Left lobe of liver (tissue), 2 donors: ENCODE measurements around the gene UPK1A. TPM values are rescaled to one million over a fixed set of nuclear protein-coding genes. Genes with fewer than 3 reads are reported as not detected.
A peak's percentile ranks its signal among the peaks of the same experiment; 100 is the strongest.
"Not testable (repeated sequence)": the region's sequence is repeated elsewhere in the genome, so short reads cannot be mapped to it uniquely, and the experiment has no call there.

Experiments used
- ATAC-seq: fragments of 200-7000 bp; cut with Tn5 transposase; one replicate; pipeline ENCODE4 v1.9.1; 2020; ENCODE audit warnings: mild to moderate bottlenecking, moderate library complexity
- DNase-seq: peaks from one replicate; pipeline ENCODE4 v3.0.0-alpha.2; 2020; ENCODE audit warnings: low spot score
- total RNA-seq: library from RNA; stranded (reverse); gene quantifications from one replicate; pipeline ENCODE4 v1.2.1, GENCODE V29; 2021
- donor health status: DM: no; HTN: no; CAD: no; lungs with moderate emphysema.
- donor health status: DM: no; HTN: yes; CAD: no.

UPK1A gene
- total RNA-seq, 1 donor from 2014 or later = not detected

DNA sequence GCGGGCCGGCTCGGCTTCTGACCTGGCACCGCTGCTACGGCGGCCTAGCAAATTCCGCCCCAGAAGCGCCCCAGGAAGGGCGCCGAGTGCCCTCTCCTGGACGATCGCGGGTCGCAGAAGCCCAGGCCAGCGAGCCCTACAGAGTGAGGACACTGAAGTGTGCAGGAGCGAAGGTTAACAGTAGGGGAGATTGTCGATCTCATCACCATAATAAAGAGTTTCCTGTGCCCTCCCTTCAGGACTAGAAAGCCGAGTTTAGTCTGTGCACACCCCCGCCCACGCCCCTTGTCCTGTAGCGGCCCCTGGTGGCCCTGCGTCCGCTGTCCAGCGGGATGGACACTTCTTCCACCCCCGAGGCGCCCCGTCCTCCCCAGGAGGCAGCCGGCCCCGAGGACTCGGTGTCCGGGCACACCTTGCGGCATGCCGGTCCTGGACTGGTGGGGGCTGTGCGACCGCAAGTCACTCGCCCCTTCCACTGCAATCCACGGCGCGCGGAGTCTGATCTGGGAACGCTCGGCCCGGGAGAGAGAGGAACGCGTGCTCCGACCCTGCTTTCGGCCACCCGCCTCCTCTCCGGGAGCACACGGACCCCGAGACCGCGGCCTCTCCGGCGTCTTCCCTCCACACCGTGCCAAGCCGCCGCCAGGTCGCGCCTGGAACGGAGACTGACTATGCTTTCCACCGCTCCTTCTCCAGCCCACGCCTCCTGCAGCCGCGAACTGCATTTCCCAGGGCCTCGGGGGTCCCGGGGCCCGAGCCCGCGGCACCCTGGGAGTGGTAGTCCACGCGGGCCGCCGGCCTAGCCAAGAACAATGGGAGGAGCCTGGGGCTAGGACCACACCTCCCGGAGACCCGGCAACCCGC, 50.7 kb downstream of the UPK1A start:
- ATAC-seq (peak; percentile 85), DNase-seq (peak; percentile 97)

DNA sequence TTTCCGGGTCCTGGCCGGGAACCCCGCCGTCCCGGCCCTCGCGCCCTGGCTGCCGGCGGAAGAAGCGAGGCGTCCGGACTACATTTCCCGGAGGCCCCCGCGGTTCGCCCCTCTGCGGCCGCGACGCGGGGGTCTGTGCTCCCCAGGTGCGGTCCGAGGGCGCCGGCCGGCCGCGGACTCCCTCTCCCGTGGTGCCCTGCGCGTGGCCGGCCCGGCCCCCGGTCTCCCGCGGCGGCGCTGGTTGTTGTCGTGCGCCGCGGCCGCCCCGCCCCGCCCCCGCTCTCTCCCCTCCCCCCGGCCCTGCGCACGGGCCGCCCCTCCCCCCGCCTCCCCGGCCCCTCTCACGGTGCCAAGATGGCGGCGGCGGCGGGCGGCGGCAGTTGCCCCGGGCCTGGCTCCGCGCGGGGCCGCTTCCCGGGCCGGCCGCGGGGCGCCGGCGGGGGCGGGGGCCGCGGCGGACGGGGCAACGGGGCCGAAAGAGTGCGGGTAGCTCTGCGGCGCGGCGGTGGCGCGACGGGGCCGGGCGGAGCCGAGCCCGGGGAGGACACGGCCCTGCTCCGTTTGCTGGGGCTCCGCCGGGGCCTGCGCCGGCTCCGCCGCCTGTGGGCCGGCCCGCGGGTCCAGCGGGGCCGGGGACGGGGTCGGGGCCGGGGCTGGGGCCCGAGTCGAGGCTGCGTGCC, 51.5 kb downstream of the UPK1A start, which contains the start of gene KMT2B:
KMT2B (plus strand) TSS at position 339 of the 680 bp plus-strand sequence; CDS start at position 355, 16 bp downstream.
- DNase-seq (no peak), ATAC-seq (peak; percentile 67)

DNA sequence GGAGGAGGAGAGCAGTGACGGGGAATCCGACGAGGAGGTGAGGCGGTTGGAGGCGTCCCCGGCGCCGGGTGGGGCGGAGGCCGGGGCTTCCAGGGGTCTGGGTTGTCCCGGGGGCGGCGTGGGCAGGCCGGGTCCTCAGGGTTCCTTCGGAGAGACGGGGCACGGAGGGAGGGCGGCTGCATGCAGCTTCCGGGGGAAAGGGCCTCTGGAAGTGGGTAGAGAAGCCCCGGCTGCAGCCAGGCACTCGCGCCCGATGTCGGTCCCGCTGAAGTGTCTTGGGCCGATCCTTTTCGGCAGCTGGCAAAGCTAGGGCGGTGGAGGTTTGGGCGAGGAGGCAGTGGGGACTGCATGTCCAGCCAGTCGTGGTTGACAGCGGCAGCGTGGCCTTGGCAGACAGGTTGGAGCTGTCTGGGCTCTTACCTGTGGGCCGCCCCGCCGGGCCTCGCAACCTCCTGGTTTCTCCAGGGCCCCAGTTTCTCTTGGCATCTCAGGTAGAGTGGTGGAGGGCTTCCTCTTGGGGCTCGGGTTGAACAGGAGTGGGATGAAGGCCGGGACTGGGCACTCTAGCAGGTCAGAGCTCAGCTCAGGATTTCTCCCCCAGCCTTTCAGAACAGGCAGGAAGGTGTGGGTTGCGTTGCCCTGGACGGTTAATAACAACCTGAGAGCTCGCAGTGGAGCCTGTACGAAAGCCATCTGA, 52.2 kb downstream of the UPK1A start:
- DNase-seq = peak; percentile 61
- ATAC-seq = no peak

DNA sequence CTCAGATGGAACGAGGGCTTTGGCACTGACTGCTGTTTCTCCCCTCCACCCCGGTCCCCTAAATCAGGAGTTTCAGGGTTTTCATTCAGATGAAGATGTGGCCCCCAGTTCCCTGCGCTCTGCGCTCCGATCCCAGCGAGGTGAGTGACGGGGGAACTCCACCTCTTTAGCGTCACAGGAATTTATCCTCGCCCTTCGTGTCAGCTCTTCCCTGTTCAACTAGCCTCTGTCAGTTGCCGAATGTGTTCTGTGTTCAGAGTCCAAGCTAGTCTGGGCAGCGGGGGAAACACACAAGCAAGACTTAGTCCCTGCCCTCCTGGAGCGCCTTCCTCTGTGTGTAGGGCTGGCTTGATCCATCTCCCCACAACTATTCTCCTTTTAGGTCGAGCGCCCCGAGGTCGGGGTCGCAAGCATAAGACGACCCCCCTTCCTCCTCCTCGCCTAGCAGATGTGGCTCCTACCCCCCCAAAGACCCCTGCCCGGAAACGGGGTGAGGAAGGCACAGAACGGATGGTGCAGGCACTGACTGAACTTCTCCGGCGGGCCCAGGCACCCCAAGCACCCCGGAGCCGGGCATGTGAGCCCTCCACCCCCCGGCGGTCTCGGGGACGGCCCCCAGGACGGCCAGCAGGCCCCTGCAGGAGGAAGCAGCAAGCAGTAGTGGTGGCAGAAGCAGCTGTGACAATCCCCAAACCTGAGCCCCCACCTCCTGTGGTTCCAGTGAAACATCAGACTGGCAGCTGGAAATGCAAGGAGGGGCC, 53.3 kb downstream of the UPK1A start:
- ATAC-seq = peak; percentile 5
- DNase-seq = peak; percentile 55

DNA sequence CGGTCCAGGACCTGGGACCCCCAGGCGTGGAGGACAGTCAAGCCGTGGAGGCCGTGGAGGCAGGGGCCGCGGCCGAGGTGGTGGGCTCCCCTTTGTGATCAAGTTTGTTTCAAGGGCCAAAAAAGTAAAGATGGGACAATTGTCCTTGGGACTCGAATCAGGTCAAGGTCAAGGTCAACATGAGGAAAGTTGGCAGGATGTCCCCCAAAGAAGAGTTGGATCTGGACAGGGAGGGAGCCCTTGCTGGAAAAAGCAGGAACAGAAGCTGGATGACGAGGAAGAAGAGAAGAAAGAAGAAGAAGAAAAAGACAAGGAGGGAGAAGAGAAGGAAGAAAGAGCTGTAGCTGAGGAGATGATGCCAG, 53.8 kb downstream of the UPK1A start:
- ATAC-seq (no peak), DNase-seq (no peak)

DNA sequence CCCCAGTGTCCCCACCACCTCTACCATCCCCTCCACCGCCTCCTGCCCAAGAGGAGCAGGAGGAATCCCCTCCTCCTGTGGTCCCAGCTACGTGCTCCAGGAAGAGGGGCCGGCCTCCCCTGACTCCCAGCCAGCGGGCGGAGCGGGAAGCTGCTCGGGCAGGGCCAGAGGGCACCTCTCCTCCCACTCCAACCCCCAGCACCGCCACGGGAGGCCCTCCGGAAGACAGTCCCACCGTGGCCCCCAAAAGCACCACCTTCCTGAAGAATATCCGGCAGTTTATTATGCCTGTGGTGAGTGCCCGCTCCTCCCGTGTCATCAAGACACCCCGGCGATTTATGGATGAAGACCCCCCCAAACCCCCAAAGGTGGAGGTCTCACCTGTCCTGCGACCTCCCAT, 54.3 kb downstream of the UPK1A start:
- ATAC-seq = no peak
- DNase-seq = no peak

DNA sequence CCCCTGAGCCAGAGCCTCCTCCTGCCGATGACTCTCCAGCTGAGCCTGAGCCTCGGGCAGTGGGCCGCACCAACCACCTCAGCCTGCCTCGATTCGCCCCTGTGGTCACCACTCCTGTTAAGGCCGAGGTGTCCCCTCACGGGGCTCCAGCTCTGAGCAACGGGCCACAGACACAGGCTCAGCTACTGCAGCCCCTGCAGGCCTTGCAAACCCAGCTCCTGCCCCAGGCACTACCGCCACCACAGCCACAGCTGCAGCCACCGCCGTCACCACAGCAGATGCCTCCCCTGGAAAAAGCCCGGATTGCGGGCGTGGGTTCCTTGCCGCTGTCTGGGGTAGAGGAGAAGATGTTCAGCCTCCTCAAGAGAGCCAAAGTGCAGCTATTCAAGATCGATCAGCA, 55.1 kb downstream of the UPK1A start:
- DNase-seq = no peak

DNA sequence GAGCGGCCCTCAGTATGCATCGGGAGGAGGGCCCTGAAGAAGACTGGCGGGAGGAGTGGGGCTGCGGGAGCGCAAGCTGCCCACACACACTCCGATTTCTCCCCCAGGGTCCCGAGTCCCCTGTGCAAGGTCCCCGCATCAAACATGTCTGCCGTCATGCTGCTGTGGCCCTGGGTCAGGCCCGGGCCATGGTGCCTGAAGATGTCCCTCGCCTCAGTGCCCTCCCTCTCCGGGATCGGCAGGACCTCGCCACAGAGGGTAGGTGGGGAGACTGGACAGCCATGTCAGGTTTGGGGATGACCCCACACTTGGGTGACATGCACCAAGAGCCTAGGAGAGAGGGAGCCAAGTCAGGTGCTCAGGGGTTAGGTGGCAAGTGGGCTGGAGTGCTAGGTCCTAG, 56.1 kb downstream of the UPK1A start:
- no peak for DNase-seq
- no peak for ATAC-seq

More for the DNA sequence above, 55.1 kb downstream of the UPK1A start:
- ATAC-seq = no peak

DNA sequence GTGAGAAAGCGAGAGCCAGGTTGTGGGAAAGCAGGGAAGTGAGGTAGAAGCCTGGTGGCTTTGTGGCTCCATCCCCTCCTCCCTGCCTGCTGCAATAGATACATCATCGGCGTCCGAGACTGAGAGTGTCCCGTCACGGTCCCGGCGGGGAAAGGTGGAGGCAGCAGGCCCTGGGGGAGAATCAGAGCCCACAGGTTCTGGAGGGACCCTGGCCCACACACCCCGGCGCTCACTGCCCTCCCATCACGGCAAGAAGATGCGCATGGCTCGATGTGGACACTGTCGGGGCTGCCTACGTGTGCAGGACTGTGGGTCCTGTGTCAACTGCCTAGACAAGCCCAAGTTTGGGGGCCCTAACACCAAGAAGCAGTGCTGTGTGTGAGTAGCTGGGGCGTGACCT, 56.6 kb downstream of the UPK1A start:
- ATAC-seq = no peak
- no peak for DNase-seq

DNA sequence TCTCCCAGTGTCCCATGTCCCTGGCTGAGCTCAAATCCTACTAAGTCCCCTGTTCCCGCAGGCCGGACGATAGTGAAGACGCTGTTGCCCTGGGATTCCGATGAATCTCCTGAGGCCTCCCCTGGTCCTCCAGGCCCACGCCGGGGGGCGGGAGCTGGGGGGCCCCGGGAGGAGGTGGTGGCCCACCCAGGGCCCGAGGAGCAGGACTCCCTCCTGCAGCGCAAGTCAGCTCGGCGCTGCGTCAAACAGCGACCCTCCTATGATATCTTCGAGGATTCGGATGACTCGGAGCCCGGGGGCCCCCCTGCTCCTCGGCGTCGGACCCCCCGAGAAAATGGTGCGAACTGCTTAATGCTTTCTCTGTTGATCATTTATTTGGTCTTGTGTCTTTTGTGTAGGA, 57.4 kb downstream of the UPK1A start:
- ATAC-seq (no peak), DNase-seq (no peak)

DNA sequence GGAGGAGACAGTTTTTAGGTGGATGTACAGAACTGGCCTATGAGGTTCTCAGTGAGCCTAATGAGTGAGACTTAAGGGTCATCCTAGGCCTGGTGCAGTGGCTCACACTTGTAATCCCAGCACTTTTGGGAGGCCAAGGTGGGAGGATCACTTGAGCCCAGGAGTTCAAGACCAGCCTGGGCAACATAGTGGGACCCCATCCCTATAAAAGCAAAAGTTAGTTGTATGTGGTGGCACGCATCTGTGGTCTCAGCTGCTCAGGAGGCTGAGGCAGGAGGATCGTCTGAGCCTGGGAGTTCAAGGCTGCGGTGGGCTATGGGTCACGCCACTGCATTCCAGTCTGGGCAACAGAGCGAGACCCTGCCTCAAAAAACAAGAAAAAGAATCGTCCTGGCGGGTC, 57.8 kb downstream of the UPK1A start:
- not testable (repeated sequence) for DNase-seq

DNA sequence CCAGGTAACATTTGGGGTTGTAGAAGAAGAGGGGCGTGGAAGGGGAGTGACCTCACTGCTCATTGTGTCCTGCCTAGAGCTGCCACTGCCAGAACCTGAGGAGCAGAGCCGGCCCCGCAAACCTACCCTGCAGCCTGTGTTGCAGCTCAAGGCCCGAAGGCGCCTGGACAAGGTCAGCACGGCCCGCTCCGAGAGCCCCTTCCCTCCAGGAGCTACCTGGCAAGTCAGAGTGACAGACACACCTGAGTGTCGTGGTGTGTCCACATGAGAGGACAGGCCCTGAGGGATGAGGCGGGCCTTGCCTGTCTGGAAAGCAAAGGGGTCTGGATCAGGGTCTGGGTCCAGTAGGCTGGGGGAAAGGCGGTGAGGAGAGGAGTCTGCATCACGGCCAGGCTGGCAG, 58.2 kb downstream of the UPK1A start:
- ATAC-seq = no peak
- no peak for DNase-seq

More for the DNA sequence above, 57.8 kb downstream of the UPK1A start:
- not testable (repeated sequence) for ATAC-seq

DNA sequence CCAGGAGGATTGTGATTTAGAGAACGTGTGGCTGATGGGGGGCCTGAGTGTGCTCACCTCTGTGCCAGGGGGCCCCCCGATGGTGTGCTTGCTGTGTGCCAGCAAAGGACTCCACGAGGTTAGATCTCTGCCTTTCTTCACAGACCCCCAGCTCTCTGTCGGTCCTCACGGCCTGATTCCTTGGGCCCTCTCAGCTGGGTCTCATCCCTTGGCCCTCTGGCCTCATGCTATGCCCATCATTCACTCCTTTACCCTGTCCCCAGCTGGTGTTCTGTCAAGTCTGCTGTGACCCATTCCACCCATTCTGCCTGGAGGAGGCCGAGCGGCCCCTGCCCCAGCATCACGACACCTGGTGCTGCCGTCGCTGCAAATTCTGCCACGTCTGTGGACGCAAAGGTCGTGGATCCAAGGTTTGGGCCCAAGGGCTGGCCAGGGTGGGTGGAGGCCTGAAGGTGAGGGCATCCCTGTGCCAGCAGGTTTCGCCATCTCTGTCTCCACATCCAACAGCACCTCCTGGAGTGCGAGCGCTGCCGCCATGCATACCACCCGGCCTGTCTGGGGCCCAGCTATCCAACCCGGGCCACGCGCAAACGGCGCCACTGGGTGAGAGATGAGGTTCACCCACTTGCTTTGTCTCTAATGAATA, 59.0 kb downstream of the UPK1A start:
- DNase-seq (no peak), ATAC-seq (no peak)

DNA sequence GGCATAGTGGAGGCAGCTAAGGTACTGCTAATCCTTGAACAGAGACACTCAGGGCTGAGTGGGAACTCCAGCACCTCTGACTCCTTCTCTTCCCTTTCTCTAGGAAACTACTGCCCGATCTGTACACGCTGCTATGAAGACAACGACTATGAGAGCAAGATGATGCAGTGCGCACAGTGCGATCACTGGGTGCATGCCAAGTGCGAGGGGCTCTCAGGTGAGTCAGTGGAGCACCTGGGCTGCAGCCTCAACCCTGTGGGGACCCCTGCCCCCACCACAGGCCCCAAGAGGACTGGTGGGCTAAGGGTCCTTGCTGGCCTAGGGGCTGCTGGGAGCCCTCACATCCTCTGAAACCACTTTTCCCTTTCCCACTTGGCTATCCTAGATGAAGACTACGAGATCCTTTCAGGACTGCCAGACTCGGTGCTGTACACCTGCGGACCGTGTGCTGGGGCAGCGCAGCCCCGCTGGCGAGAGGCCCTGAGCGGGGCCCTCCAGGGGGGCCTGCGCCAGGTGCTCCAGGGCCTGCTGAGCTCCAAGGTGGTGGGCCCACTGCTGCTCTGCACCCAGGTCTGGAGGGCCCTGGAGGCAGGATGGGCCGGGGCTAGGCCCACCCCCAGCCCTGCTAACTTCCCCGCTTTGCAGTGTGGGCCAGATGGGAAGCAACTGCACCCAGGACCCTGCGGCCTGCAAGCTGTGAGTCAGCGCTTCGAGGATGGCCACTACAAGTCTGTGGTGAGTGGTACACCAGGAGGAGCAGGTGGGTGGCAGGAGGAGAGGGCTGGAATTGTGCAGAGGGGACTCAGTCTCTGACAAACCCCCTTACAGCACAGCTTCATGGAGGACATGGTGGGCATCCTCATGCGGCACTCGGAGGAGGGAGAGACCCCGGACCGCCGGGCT, 61.0 kb downstream of the UPK1A start:
- DNase-seq (no peak), ATAC-seq (no peak)

Other genes with a start within 250 kb of the UPK1A start
- gene FFAR2, start 218.3 kb upstream of the UPK1A start, total RNA-seq = not detected
- not detected for gene KRTDAP, start 176.1 kb upstream of the UPK1A start, total RNA-seq
- gene DMKN, start 152.9 kb upstream of the UPK1A start, total RNA-seq = 2.0 TPM
- gene SBSN, start 138.2 kb upstream of the UPK1A start, total RNA-seq = not detected
- gene GAPDHS, start 133.1 kb upstream of the UPK1A start, total RNA-seq = not detected
- 26.6 TPM for gene TMEM147, start 120.9 kb upstream of the UPK1A start, total RNA-seq
- not detected for gene ATP4A, start 102.9 kb upstream of the UPK1A start, total RNA-seq
- gene PMIS2, start 80.3 kb upstream of the UPK1A start, total RNA-seq = not detected
- gene HAUS5, start 53.8 kb upstream of the UPK1A start, total RNA-seq = 5.7 TPM
- 30.7 TPM for gene RBM42, start 37.5 kb upstream of the UPK1A start, total RNA-seq
- gene ETV2, start 24.8 kb upstream of the UPK1A start, total RNA-seq = 0.48 TPM
- gene COX6B1, start 18.2 kb upstream of the UPK1A start, total RNA-seq = 196 TPM
- 0.10 TPM for gene ZBTB32, start 38.0 kb downstream of the UPK1A start, total RNA-seq
- 23.0 TPM for gene KMT2B, start 51.5 kb downstream of the UPK1A start, total RNA-seq
- 30.8 TPM for gene IGFLR1, start 75.9 kb downstream of the UPK1A start, total RNA-seq
- gene U2AF1L4, start 78.9 kb downstream of the UPK1A start, total RNA-seq = 15.1 TPM
- gene PSENEN, start 79.1 kb downstream of the UPK1A start, total RNA-seq = 31.7 TPM
- 4.7 TPM for gene LIN37, start 82.1 kb downstream of the UPK1A start, total RNA-seq
- 7.0 TPM for gene HSPB6, start 90.5 kb downstream of the UPK1A start, total RNA-seq
- gene PROSER3, start 91.7 kb downstream of the UPK1A start, total RNA-seq = 4.5 TPM
- 3.6 TPM for gene ARHGAP33, start 109.0 kb downstream of the UPK1A start, total RNA-seq
- 196 TPM for gene PRODH2, start 146.3 kb downstream of the UPK1A start, total RNA-seq
- not detected for gene NPHS1, start 186.0 kb downstream of the UPK1A start, total RNA-seq
- gene KIRREL2, start 190.4 kb downstream of the UPK1A start, total RNA-seq = 0.20 TPM
- gene APLP1, start 202.1 kb downstream of the UPK1A start, total RNA-seq = 0.40 TPM
- 2.3 TPM for gene NFKBID, start 234.0 kb downstream of the UPK1A start, total RNA-seq
- gene HCST, start 236.0 kb downstream of the UPK1A start, total RNA-seq = 1.8 TPM
- gene TYROBP, start 241.8 kb downstream of the UPK1A start, total RNA-seq = 20.2 TPM